ENCODE results near the gene OVAAL. TPM values are rescaled to one million over a fixed set of nuclear protein-coding genes. Genes with fewer than 3 reads are reported as not detected.

The OVAAL gene
- total RNA-seq, 1 experiment from 2014 or later = not detected

DNA sequence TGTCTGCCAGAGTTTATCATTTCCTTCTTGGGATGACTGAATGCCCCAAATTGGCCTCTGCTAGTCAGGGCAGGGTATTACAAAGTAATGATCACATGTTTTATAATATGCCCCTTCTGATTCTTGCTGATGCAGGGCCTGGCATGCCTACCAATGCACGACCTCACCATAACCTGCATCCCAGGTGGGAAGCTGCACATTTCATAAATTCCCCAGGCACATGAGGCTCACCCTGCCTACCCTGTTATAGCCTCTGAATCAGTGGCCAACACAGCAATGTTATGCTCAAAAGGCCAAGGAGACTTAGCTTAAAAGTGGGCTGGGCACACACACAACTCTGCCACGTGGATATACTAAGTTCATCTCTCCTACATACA is 45.1 kb downstream of the OVAAL start:
- intact Hi-C loops (cut with micrococcal nuclease; ENCODE audit: unreplicated experiment) = no loop called here
- no peak for DNase-seq
- POLR2A ChIA-PET = no interaction called here
- Mint-ChIP-seq H3K4me1 (ENCODE audit: low read depth, unreplicated experiment) (peaks cover 7% of the 10 kb centered on the region), H3K27ac (ENCODE audit: unreplicated experiment) (no peak overlapping the region), H3K9me3 (ENCODE audit: unreplicated experiment) (no peaks in the 10 kb centered on the region), H3K36me3 (ENCODE audit: insufficient read depth, unreplicated experiment) (no peaks in the 10 kb centered on the region), H3K27me3 (ENCODE audit: insufficient read depth, unreplicated experiment) (no peaks in the 10 kb centered on the region), H3K4me3 (ENCODE audit: unreplicated experiment) (no peak overlapping the region)
- H3K27me3 ChIP-seq (replicated peaks; ENCODE audit: control insufficient read depth, insufficient read depth, low read length) = no peaks in the 10 kb centered on the region
- CTCF ChIA-PET = no interaction called here
- H3K9me3 ChIP-seq = no peaks in the 10 kb centered on the region
- TF ChIP-seq, protein P1, sequence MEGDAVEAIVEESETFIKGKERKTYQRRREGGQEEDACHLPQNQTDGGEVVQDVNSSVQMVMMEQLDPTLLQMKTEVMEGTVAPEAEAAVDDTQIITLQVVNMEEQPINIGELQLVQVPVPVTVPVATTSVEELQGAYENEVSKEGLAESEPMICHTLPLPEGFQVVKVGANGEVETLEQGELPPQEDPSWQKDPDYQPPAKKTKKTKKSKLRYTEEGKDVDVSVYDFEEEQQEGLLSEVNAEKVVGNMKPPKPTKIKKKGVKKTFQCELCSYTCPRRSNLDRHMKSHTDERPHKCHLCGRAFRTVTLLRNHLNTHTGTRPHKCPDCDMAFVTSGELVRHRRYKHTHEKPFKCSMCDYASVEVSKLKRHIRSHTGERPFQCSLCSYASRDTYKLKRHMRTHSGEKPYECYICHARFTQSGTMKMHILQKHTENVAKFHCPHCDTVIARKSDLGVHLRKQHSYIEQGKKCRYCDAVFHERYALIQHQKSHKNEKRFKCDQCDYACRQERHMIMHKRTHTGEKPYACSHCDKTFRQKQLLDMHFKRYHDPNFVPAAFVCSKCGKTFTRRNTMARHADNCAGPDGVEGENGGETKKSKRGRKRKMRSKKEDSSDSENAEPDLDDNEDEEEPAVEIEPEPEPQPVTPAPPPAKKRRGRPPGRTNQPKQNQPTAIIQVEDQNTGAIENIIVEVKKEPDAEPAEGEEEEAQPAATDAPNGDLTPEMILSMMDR (IDR thresholded peaks at IDR 0.05; ENCODE audit: insufficient read depth in 1 of 2, low read depth in 1 of 2, low read length in 1 of 2, severe bottlenecking in 1 of 2, unreplicated experiment in 1 of 2) = no peak
- peaks cover 13% of the 10 kb centered on the region for H3K4me1 ChIP-seq
- no TSS peak for BruUV-seq (replicated peaks)
- no peak overlapping the region for H3K4me3 ChIP-seq (ENCODE audit: low read depth, low read length)
- no peaks in the 10 kb centered on the region for H3K36me3 ChIP-seq (ENCODE audit: control insufficient read depth, insufficient read depth, low read length)

- DNase-seq = no peak
- H3K27ac Mint-ChIP-seq (ENCODE audit: unreplicated experiment) = no peak overlapping the region
- Histone ChIP-seq H3K27me3 (replicated peaks; ENCODE audit: control insufficient read depth, insufficient read depth, low read length) (no peaks in the 10 kb centered on the region), H3K9me3 (no peaks in the 10 kb centered on the region), H3K36me3 (ENCODE audit: control insufficient read depth, insufficient read depth, low read length) (no peaks in the 10 kb centered on the region), H3K4me3 (ENCODE audit: low read depth, low read length) (no peak overlapping the region), H3K4me1 (peaks cover 16% of the 10 kb centered on the region; the same call in 1 of the 2 replicates)
- H3K27me3 Mint-ChIP-seq (ENCODE audit: insufficient read depth, unreplicated experiment) = no peaks in the 10 kb centered on the region
- TF ChIP-seq, protein P1 (IDR thresholded peaks at IDR 0.05; ENCODE audit: insufficient read depth in 1 of 2, low read depth in 1 of 2, low read length in 1 of 2, severe bottlenecking in 1 of 2, unreplicated experiment in 1 of 2) = no peak
- peaks cover 15% of the 10 kb centered on the region for H3K4me1 Mint-ChIP-seq (ENCODE audit: low read depth, unreplicated experiment)
- no peak overlapping the region for H3K4me3 Mint-ChIP-seq (ENCODE audit: unreplicated experiment)
- H3K36me3 Mint-ChIP-seq (ENCODE audit: insufficient read depth, unreplicated experiment) = peaks cover 6% of the 10 kb centered on the region
- H3K9me3 Mint-ChIP-seq (ENCODE audit: unreplicated experiment) = no peaks in the 10 kb centered on the region
- ChIA-PET POLR2A (no interaction called here), CTCF (no interaction called here)
- BruUV-seq (replicated peaks) = no TSS peak
- intact Hi-C loops (cut with micrococcal nuclease; ENCODE audit: unreplicated experiment) = no loop called here
Measured at GRCh38 chr1:180606155-180606554, 47.4 kb downstream of the OVAAL start.

GRCh38 chr1:180609643-180610555 is 51.1 kb downstream of the OVAAL start:
- Mint-ChIP-seq H3K4me3 (ENCODE audit: unreplicated experiment) (no peak overlapping the region), H3K36me3 (ENCODE audit: insufficient read depth, unreplicated experiment) (peaks cover 6% of the 10 kb centered on the region), H3K27ac (ENCODE audit: unreplicated experiment) (peak overlapping the region; percentile 39), H3K27me3 (ENCODE audit: insufficient read depth, unreplicated experiment) (no peaks in the 10 kb centered on the region), H3K9me3 (ENCODE audit: unreplicated experiment) (no peaks in the 10 kb centered on the region), H3K4me1 (ENCODE audit: low read depth, unreplicated experiment) (peaks cover 18% of the 10 kb centered on the region)
- Histone ChIP-seq H3K27me3 (replicated peaks; ENCODE audit: control insufficient read depth, insufficient read depth, low read length) (no peaks in the 10 kb centered on the region), H3K36me3 (ENCODE audit: control insufficient read depth, insufficient read depth, low read length) (no peaks in the 10 kb centered on the region), H3K4me3 (ENCODE audit: low read depth, low read length) (no peak overlapping the region), H3K4me1 (peaks cover 23% of the 10 kb centered on the region), H3K9me3 (no peaks in the 10 kb centered on the region)
- TF ChIP-seq, protein P1 (IDR thresholded peaks at IDR 0.05; ENCODE audit: insufficient read depth in 1 of 2, low read depth in 1 of 2, low read length in 1 of 2, severe bottlenecking in 1 of 2, unreplicated experiment in 1 of 2) = no peak
- intact Hi-C loops (cut with micrococcal nuclease; ENCODE audit: unreplicated experiment) = no loop called here
- peak in 1 of 2 experiments; percentile 27 for DNase-seq
- ChIA-PET CTCF (interaction anchor here (0.6 kb wide), 2 partner anchors 11 to 1471 kb away, joined by 3 read pairs; no protein-coding TSS in a partner anchor), POLR2A (interaction anchor here (1.4 kb wide), 1 partner anchor 21 kb away, joined by 5 read pairs; no protein-coding TSS in a partner anchor)
- no TSS peak for BruUV-seq (replicated peaks)
